Activated T-helper 1 cell treated with anti-CD3 and anti-CD28 coated beads, Interleukin-2, amount 50 U/mL, for 16 hours (primary cell): ENCODE data around the gene TLCD2.
"Not testable (repeated sequence)": the region's sequence is repeated elsewhere in the genome, so short reads cannot be mapped to it uniquely, and the experiment has no call there.

Experiments
- DNase-seq, 2 donors: peaks; one replicate each; pipeline ENCODE4 v3.0.0-alpha.2; 2020; ENCODE audit warnings: low read depth in 1 of 2, low spot score in 1 of 2

Gene TLCD2

GRCh38 chr17:1718362-1719165 lies 8.4 kb upstream of the TLCD2 start:
- DNase-seq: no peak

- peak; percentile 45 to 76 for DNase-seq
Measured at GRCh38 chr17:1716912-1717695, 6.9 kb upstream of the TLCD2 start.

- peak; percentile 99 to 100 for DNase-seq
Measured at GRCh38 chr17:1716076-1716911, 6.1 kb upstream of the TLCD2 start.

GRCh38 chr17:1715803-1716075 lies 5.6 kb upstream of the TLCD2 start:
- DNase-seq: no peak

GRCh38 chr17:1714980-1715802 lies 5.0 kb upstream of the TLCD2 start:
- no peak for DNase-seq

GRCh38 chr17:1714427-1714979 lies 4.3 kb upstream of the TLCD2 start:
- no peak for DNase-seq

GRCh38 chr17:1713878-1714426 lies 3.8 kb upstream of the TLCD2 start:
- no peak for DNase-seq

GRCh38 chr17:1713160-1713877 lies 3.1 kb upstream of the TLCD2 start:
- no peak for DNase-seq

- no peak for DNase-seq
Measured at GRCh38 chr17:1712271-1712670, 2.1 kb upstream of the TLCD2 start.

GRCh38 chr17:1711804-1712203 lies 1.6 kb upstream of the TLCD2 start:
- no peak for DNase-seq

- DNase-seq: no peak
Measured at GRCh38 chr17:1710807-1711553, 803 bp upstream of the TLCD2 start.

- no peak for DNase-seq
Measured at GRCh38 chr17:1709403-1709951, 700 bp downstream of the TLCD2 start.

- not testable (repeated sequence) for DNase-seq
Measured at GRCh38 chr17:1708791-1709346, 1.3 kb downstream of the TLCD2 start.

GRCh38 chr17:1707107-1707506 lies 3.1 kb downstream of the TLCD2 start:
- no peak for DNase-seq

- DNase-seq: no peak
Measured at GRCh38 chr17:1705004-1705403, 5.2 kb downstream of the TLCD2 start.

- no peak for DNase-seq
Measured at GRCh38 chr17:1703063-1703462, 7.1 kb downstream of the TLCD2 start.

GRCh38 chr17:1699891-1700290 lies 10.3 kb downstream of the TLCD2 start:
- DNase-seq: not testable (repeated sequence)

GRCh38 chr17:1697681-1698080 lies 12.5 kb downstream of the TLCD2 start:
- no peak for DNase-seq
